T-helper 17 cell (primary cell): Measurements from ENCODE around the gene MED13L. TPM values are rescaled to one million over a fixed set of nuclear protein-coding genes. Genes with fewer than 3 reads are reported as not detected.
"Not testable (repeated sequence)": the region's sequence is repeated elsewhere in the genome, so short reads cannot be mapped to it uniquely, and the experiment has no call there.

ENCODE experiments used
- ATAC-seq: fragments of 150-1000 bp; cut with Tn5 transposase; 2 replicates; pipeline ENCODE4 v1.10.0; 2021; ENCODE audit warnings: mild to moderate bottlenecking, moderate library complexity
- DNase-seq, 3 donors: peaks; one replicate each; pipeline versions ENCODE4 v3.0.0 to v3.0.0-alpha.2; 2020 to 2021
- H3K9me3 ChIP-seq: one replicate; pipeline ENCODE4 v1.7.0; 2013; ENCODE audit warnings: low read length, mild to moderate bottlenecking; ENCODE audit not compliant: control insufficient read depth, poor library complexity, severe bottlenecking
- H3K27ac Mint-ChIP-seq: one replicate; pipeline ENCODE4 v1.8.0; 2022; ENCODE audit warnings: mild to moderate bottlenecking, moderate library complexity, mixed read lengths
- H3K27me3 Mint-ChIP-seq: one replicate; pipeline ENCODE4 v1.8.0; 2022; ENCODE audit warnings: mixed read lengths
- H3K36me3 Mint-ChIP-seq: one replicate; pipeline ENCODE4 v1.8.0; 2022; ENCODE audit warnings: low read depth, mixed read lengths
- H3K4me1 Mint-ChIP-seq: one replicate; pipeline ENCODE4 v1.8.0; 2022; ENCODE audit warnings: mild to moderate bottlenecking, mixed read lengths
- H3K4me3 Mint-ChIP-seq: one replicate; pipeline ENCODE4 v1.8.0; 2022; ENCODE audit warnings: mild to moderate bottlenecking, moderate library complexity, mixed read lengths
- total RNA-seq, 4 donors: library from RNA in 2 of 4; stranded (reverse) in 2 of 4; gene quantifications; one replicate each; pipeline ENCODE4 v1.2.3 and lab custom pipeline; 2022 to 2026

The MED13L gene
- total RNA-seq, 2 donors from 2014 or later, result 184 to 193 TPM

GRCh38 chr12:115999582-115999981 is 277.9 kb downstream of the MED13L start:
- DNase-seq (no peak), ATAC-seq (no peak)
- H3K4me3 Mint-ChIP-seq, result no peak overlapping the region
- no peaks in the 10 kb centered on the region for H3K9me3 ChIP-seq
- H3K4me1 Mint-ChIP-seq, result peaks cover 6% of the 10 kb centered on the region
- H3K36me3 Mint-ChIP-seq, result no peaks in the 10 kb centered on the region
- H3K27me3 Mint-ChIP-seq, result no peaks in the 10 kb centered on the region
- peak overlapping the region; percentile 67 for H3K27ac Mint-ChIP-seq

DNA sequence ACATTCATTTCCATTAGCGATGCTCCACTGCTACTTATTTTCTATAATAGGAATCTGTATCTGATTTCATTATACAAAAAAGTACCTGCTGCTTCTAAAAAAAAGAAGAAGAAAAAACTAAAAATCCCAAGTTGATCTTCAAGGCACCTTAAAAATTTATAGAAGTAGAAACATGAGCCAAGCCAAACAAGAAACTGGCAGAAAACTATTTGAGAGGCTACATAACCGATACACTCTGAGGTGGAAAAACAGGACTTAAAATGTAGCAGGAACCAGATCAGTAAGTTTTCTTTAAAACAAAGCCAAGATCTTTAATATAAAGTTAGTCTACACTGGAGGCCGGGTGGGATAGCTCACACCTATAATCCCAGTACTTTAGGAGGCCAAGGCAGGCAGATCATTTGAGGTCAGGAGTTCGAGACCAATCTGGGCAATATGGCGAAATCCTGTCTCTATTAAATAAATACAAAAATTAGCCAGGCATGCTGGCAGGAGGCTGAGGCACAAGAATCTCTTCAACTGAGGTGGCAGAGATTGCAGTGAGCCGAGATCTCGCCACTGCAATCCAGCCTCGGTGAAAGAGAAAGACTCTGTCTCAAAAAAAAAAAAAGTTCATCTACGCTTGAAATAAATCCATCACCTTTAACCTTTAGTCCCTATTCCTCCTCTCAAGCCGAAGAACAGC is 278.6 kb downstream of the MED13L start:
- Mint-ChIP-seq H3K4me1 (peaks cover 3% of the 10 kb centered on the region), H3K36me3 (no peaks in the 10 kb centered on the region), H3K27me3 (no peaks in the 10 kb centered on the region), H3K4me3 (no peak overlapping the region), H3K27ac (no peak overlapping the region)
- ATAC-seq (no peak), DNase-seq (no peak)
- no peaks in the 10 kb centered on the region for H3K9me3 ChIP-seq

- Mint-ChIP-seq H3K27me3 (no peaks in the 10 kb centered on the region), H3K36me3 (peaks cover 2% of the 10 kb centered on the region), H3K27ac (peak overlapping the region; percentile 34), H3K4me1 (peaks cover 3% of the 10 kb centered on the region), H3K4me3 (no peak overlapping the region)
- no peaks in the 10 kb centered on the region for H3K9me3 ChIP-seq
- ATAC-seq, result peak; percentile 57
- DNase-seq, result no peak
Observed at GRCh38 chr12:115998119-115998633, 279.3 kb downstream of the MED13L start.

DNA sequence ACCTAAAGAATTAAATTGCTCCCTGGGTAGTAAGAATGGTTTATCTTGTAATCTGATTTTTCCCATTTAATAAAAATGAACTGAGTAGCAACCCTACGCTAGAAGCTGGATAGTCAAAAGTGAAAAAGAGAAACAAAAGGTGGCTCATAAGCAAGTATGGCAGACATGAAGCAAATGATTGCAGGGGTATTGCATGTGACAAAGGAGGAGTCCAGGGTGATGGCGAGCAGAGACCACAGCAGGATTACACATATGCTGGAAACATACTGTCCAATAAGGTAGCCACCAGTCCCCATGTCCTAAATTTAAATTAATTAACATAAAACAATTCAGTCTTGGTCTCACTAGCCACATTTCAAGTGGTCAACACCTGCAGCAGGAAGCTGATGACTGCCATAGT is 283.8 kb downstream of the MED13L start:
- H3K27ac Mint-ChIP-seq, result peak overlapping the region; percentile 11

GRCh38 chr12:115990241-115990640 is 287.3 kb downstream of the MED13L start:
- Mint-ChIP-seq H3K4me3 (no peak overlapping the region), H3K36me3 (peaks cover 13% of the 10 kb centered on the region), H3K27ac (peak overlapping the region; percentile 92), H3K27me3 (no peaks in the 10 kb centered on the region), H3K4me1 (peaks cover 31% of the 10 kb centered on the region)
- no peaks in the 10 kb centered on the region for H3K9me3 ChIP-seq
- ATAC-seq, result no peak
- no peak for DNase-seq

More for the DNA sequence above, 283.8 kb downstream of the MED13L start:
- no peak overlapping the region for H3K4me3 Mint-ChIP-seq
- no peaks in the 10 kb centered on the region for H3K27me3 Mint-ChIP-seq
- ATAC-seq (no peak), DNase-seq (no peak)
- H3K36me3 Mint-ChIP-seq, result peaks cover 11% of the 10 kb centered on the region
- H3K4me1 Mint-ChIP-seq, result peaks cover 23% of the 10 kb centered on the region
- no peaks in the 10 kb centered on the region for H3K9me3 ChIP-seq

DNA sequence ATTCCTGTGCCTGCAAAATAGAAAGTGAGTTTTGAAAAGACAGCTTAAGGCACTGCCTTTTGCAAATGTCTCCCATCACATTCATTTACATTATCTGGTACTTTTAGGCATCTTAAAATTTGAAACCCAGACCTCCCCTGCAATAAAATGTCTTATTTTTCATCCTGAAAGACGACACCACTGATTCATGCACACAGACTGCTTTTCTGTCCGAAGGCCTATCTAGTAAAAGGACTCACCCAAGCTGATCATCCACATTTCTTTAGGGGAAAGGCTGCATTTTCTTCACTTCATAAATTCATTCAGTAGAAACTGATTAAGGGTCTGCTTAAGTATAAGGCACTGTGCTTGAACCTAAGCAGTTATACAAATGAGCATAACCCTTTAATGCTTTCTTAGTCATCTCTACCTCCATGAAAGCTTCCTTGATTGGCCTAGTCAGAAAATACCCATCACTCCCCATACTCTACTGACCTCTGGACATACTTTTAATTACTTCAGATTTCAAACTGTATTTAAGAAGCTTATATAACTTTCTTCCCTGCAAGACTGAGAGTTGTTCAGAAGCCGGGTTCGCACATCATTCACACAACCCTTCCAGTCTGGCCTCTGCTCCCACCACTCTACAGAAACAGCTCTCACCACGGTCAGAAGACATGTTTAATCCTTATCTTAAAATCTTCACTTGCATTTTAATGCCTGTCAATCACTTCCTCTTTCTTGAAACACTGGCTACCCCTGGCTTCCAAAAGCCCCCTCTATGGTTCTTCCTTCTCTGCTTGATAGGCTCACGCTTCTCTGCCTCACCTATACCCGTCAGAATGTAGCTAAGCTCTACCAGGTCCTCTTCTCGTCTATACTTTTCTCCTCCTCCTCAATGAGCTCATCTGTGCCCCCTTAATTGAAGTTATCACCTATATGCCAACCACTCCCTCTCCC is 288.6 kb downstream of the MED13L start:
- no peak for ATAC-seq
- Mint-ChIP-seq H3K4me1 (peaks cover 36% of the 10 kb centered on the region), H3K36me3 (peaks cover 13% of the 10 kb centered on the region)

GRCh38 chr12:115988212-115988611 is 289.3 kb downstream of the MED13L start:
- H3K27me3 Mint-ChIP-seq, result no peaks in the 10 kb centered on the region
- H3K27ac Mint-ChIP-seq, result peak overlapping the region; percentile 92
- no peak for ATAC-seq
- H3K9me3 ChIP-seq, result no peaks in the 10 kb centered on the region
- DNase-seq, result no peak
- no peak overlapping the region for H3K4me3 Mint-ChIP-seq
- peaks cover 36% of the 10 kb centered on the region for H3K4me1 Mint-ChIP-seq
- peaks cover 11% of the 10 kb centered on the region for H3K36me3 Mint-ChIP-seq

More for the DNA sequence above, 288.6 kb downstream of the MED13L start:
- Mint-ChIP-seq H3K27ac (peak overlapping the region; percentile 92), H3K27me3 (no peaks in the 10 kb centered on the region), H3K4me3 (peak overlapping the region; percentile 47)
- DNase-seq, result no peak
- H3K9me3 ChIP-seq, result no peaks in the 10 kb centered on the region

DNA sequence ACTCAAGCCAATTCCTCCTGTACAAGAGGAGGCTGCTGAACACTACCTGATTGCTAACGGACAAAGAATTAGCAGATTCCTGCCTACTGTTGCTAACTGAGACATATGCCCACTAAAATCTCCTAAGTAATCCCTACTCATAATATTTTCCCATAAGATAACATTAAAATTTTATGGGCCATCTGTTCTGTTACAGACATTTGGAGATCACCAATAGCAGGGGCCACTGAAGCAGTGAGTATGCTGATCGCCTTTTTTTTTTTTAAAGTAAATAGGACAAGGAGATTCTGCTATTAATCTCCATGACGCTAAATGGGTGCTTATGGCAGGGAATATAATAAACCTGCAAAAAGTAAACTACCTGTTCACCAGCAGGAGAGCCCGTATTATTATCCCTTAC is 292.9 kb downstream of the MED13L start:
- H3K27ac Mint-ChIP-seq, result no peak overlapping the region
- no peak for ATAC-seq

DNA sequence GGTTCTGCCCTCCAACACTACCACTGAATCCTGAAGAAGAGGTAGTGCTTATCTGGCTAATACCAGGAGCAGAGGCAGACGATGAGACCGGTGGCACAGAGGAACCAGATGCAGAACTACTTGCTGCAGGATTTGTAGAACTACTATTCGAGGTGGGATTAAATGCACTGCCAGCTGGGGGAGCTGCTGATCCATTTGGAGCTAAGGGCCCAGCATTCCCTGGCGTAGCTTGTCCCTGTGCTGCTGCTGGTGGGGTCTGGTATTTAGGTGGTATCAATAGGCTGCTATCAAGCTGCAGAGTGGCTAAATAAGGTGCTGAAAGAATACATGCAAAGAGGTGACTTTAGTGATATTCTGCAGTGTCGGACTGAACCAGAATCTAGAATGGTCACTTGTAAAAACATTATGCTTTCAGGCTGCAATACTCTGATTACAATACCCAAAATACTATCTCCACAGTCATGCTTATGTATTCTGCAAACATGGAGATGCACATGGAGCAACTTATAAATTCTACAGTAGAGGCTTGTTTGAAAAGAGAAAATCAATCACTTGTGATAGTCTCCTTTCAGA is 294.2 kb downstream of the MED13L start:
- no peaks in the 10 kb centered on the region for H3K9me3 ChIP-seq
- Mint-ChIP-seq H3K4me3 (no peak overlapping the region), H3K27me3 (no peaks in the 10 kb centered on the region), H3K27ac (no peak overlapping the region), H3K36me3 (peaks cover 5% of the 10 kb centered on the region), H3K4me1 (peaks cover 11% of the 10 kb centered on the region)
- ATAC-seq (no peak), DNase-seq (no peak)

More for the DNA sequence above, 292.9 kb downstream of the MED13L start:
- no peaks in the 10 kb centered on the region for H3K27me3 Mint-ChIP-seq
- peaks cover 24% of the 10 kb centered on the region for H3K4me1 Mint-ChIP-seq
- no peak overlapping the region for H3K4me3 Mint-ChIP-seq
- H3K9me3 ChIP-seq, result no peaks in the 10 kb centered on the region
- H3K36me3 Mint-ChIP-seq, result peaks cover 10% of the 10 kb centered on the region
- no peak for DNase-seq

DNA sequence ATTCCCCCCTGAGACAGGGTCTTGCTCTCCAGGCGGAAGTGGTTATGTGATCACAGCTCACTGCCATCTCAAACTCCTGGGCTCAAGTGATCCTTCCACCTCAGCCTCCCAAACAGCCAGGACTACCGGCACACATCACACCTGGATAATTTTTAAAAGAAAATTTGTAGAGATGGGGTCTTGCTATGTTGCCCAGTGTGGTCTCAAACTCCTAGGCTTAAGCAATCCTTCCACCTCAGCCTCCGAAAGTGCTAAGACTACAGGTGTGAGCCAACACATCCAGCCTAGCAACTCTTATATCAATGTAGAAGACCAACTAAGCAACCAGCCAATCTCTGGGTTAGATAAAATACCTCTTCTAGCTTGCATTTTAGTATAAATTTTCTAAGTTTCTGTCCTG is 297.2 kb downstream of the MED13L start:
- Mint-ChIP-seq H3K27me3 (no peaks in the 10 kb centered on the region), H3K4me1 (peaks cover 6% of the 10 kb centered on the region), H3K27ac (peak overlapping the region; percentile 24), H3K4me3 (no peak overlapping the region), H3K36me3 (peaks cover 4% of the 10 kb centered on the region)
- H3K9me3 ChIP-seq, result no peaks in the 10 kb centered on the region
- DNase-seq (no peak), ATAC-seq (no peak)

- H3K27ac Mint-ChIP-seq, result no peak overlapping the region
- H3K36me3 Mint-ChIP-seq, result peaks cover 6% of the 10 kb centered on the region
- peaks cover 6% of the 10 kb centered on the region for H3K4me1 Mint-ChIP-seq
- no peaks in the 10 kb centered on the region for H3K9me3 ChIP-seq
- DNase-seq, result no peak
- no peak for ATAC-seq
- H3K27me3 Mint-ChIP-seq, result no peaks in the 10 kb centered on the region
- H3K4me3 Mint-ChIP-seq, result no peak overlapping the region
Observed at GRCh38 chr12:115979851-115980250, 297.6 kb downstream of the MED13L start.

DNA sequence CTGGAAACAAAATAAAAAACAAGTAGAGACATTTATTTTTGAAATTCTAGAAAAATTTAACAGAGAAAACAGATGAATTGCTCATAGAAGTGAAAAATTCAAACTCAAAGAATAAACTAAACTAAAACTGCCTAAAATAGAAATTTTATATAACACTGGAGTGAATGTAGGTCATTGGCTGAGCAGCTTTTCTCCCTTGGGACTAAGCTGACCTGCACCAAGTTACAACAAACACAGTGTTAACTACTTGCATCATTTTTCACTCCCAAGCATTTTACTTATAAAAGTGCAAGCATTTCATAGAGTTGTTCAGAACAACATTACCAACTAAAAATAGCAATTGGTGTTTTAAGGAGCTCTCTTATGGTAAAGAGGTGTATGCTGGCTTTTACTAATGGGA is 298.1 kb downstream of the MED13L start:
- no peaks in the 10 kb centered on the region for H3K27me3 Mint-ChIP-seq
- H3K9me3 ChIP-seq, result no peaks in the 10 kb centered on the region
- DNase-seq (no peak), ATAC-seq (no peak)
- H3K36me3 Mint-ChIP-seq, result peaks cover 6% of the 10 kb centered on the region
- no peak overlapping the region for H3K4me3 Mint-ChIP-seq
- peaks cover 4% of the 10 kb centered on the region for H3K4me1 Mint-ChIP-seq
- no peak overlapping the region for H3K27ac Mint-ChIP-seq

DNA sequence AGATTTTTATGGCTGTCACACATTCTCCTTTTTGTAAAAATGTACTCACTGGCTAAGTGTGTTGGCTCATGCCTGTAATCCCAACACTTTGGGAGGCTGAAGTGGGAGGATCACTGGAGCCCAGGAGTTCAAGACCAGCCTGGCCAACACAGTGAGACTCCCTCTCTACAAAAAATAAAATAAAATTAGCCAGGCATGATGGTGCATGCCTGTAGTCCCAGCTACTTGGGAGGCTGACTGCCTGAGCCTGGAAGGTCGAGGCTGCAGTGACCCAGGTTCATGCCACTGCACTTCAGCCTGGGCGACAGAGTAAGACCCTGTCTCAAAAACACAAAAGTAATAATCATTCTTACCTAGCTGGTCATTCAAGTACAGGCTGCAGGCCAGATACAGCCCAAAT is 300.7 kb downstream of the MED13L start:
- not testable (repeated sequence) for H3K27ac Mint-ChIP-seq, ATAC-seq, H3K4me3 Mint-ChIP-seq, H3K4me1 Mint-ChIP-seq, DNase-seq, H3K27me3 Mint-ChIP-seq, H3K9me3 ChIP-seq
- peaks cover 10% of the 10 kb centered on the region for H3K36me3 Mint-ChIP-seq
